Activated naive CD4-positive, alpha-beta T cell treated with anti-CD3 and anti-CD28 coated beads, Interleukin-2, amount 50 U/mL, for 72 hours (primary cell): ENCODE data around the gene ZNF747. TPM values are rescaled to one million over a fixed set of nuclear protein-coding genes. Genes with fewer than 3 reads are reported as not detected.
A peak's percentile ranks its signal among the peaks of the same experiment; 100 is the strongest.
"Not testable (repeated sequence)": the region's sequence is repeated elsewhere in the genome, so short reads cannot be mapped to it uniquely, and the experiment has no call there.

ENCODE experiments used
- ATAC-seq, 2 donors: fragments of 150-1000 bp; cut with Tn5 transposase; 2 replicates each; pipeline ENCODE4 v1.10.0; 2021; ENCODE audit warnings: mild to moderate bottlenecking in 2 of 2, moderate library complexity in 2 of 2
- DNase-seq, 2 donors: peaks; one replicate each; pipeline ENCODE4 v3.0.0; 2021 to 2022; ENCODE audit warnings: low spot score in 2 of 2
- H3K27ac Mint-ChIP-seq, 2 donors: one replicate each; pipeline ENCODE4 v1.8.0; 2022; ENCODE audit warnings: mild to moderate bottlenecking in 2 of 2, mixed read lengths in 2 of 2
- H3K36me3 Mint-ChIP-seq, 2 donors: one replicate each; pipeline ENCODE4 v1.8.0; 2022; ENCODE audit warnings: mixed read lengths in 2 of 2
- H3K9me3 Mint-ChIP-seq, 2 donors: one replicate each; pipeline ENCODE4 v1.8.0; 2022; ENCODE audit warnings: mixed read lengths in 2 of 2
- total RNA-seq, 2 donors: library from RNA; stranded (reverse); gene quantifications; one replicate each; pipeline ENCODE4 v1.2.3, GENCODE V29; 2022

Gene ZNF747
- total RNA-seq, 2 donors from 2014 or later: 4.5 to 8.2 TPM

GRCh38 chr16:30541502-30542329 lies 7.1 kb upstream of the ZNF747 start:
- no peak for DNase-seq
- H3K36me3 Mint-ChIP-seq: peaks cover 12 to 18% of the 10 kb centered on the region in 2 donors
- ATAC-seq: no peak
- H3K27ac Mint-ChIP-seq: no peak overlapping the region
- H3K9me3 Mint-ChIP-seq: no peaks in the 10 kb centered on the region

GRCh38 chr16:30540916-30541464 lies 6.3 kb upstream of the ZNF747 start:
- DNase-seq, H3K9me3 Mint-ChIP-seq, ATAC-seq, H3K27ac Mint-ChIP-seq: not testable (repeated sequence)
- peaks cover 19 to 25% of the 10 kb centered on the region in 2 donors for H3K36me3 Mint-ChIP-seq

- DNase-seq, H3K9me3 Mint-ChIP-seq, ATAC-seq: not testable (repeated sequence)
- Mint-ChIP-seq H3K27ac (peak overlapping the region in 1 of 2 donors; percentile 60), H3K36me3 (peaks cover 28 to 32% of the 10 kb centered on the region in 2 donors)
Measured at GRCh38 chr16:30539986-30540526, 5.4 kb upstream of the ZNF747 start.

- no peak for DNase-seq
- H3K27ac Mint-ChIP-seq: no peak overlapping the region
- peaks cover 32 to 35% of the 10 kb centered on the region in 2 donors for H3K36me3 Mint-ChIP-seq
- H3K9me3 Mint-ChIP-seq: no peaks in the 10 kb centered on the region
- ATAC-seq: no peak
Measured at GRCh38 chr16:30539000-30539964, 4.6 kb upstream of the ZNF747 start.

- not testable (repeated sequence) for H3K9me3 Mint-ChIP-seq, DNase-seq, ATAC-seq
- H3K36me3 Mint-ChIP-seq: peaks cover 35 to 36% of the 10 kb centered on the region in 2 donors
- H3K27ac Mint-ChIP-seq: peak overlapping the region; percentile 96 to 99
Measured at GRCh38 chr16:30536391-30537024, 1.9 kb upstream of the ZNF747 start.

- ATAC-seq (peak; percentile 70 to 76), DNase-seq (peak; percentile 63 to 77)
- Mint-ChIP-seq H3K9me3 (no peaks in the 10 kb centered on the region), H3K36me3 (peaks cover 35 to 36% of the 10 kb centered on the region in 2 donors), H3K27ac (peak overlapping the region; percentile 96 to 99)
Measured at GRCh38 chr16:30535777-30536190, 1.1 kb upstream of the ZNF747 start.

GRCh38 chr16:30535106-30535776 lies 583 bp upstream of the ZNF747 start:
- no peaks in the 10 kb centered on the region for H3K9me3 Mint-ChIP-seq
- peak overlapping the region; percentile 96 to 99 for H3K27ac Mint-ChIP-seq
- no peak for DNase-seq

GRCh38 chr16:30533748-30534367 lies 800 bp downstream of the ZNF747 start:
- ATAC-seq (peak; percentile 3 to 4), DNase-seq (no peak)
- peak overlapping the region; percentile 96 to 98 for H3K27ac Mint-ChIP-seq
- H3K9me3 Mint-ChIP-seq: no peaks in the 10 kb centered on the region
- peaks cover 35 to 36% of the 10 kb centered on the region in 2 donors for H3K36me3 Mint-ChIP-seq

More at GRCh38 chr16:30535106-30535776, 583 bp upstream of the ZNF747 start:
- peak; percentile 28 to 31 for ATAC-seq
- H3K36me3 Mint-ChIP-seq: peaks cover 35 to 36% of the 10 kb centered on the region in 2 donors

GRCh38 chr16:30533146-30533522 lies 1.5 kb downstream of the ZNF747 start:
- ATAC-seq (no peak), DNase-seq (no peak)
- peak overlapping the region; percentile 96 to 98 for H3K27ac Mint-ChIP-seq
- peaks cover 31 to 35% of the 10 kb centered on the region in 2 donors for H3K36me3 Mint-ChIP-seq
- H3K9me3 Mint-ChIP-seq: no peaks in the 10 kb centered on the region

GRCh38 chr16:30532285-30533145 lies 2.1 kb downstream of the ZNF747 start:
- Mint-ChIP-seq H3K36me3 (peaks cover 25 to 30% of the 10 kb centered on the region in 2 donors), H3K9me3 (no peaks in the 10 kb centered on the region), H3K27ac (peak overlapping the region; percentile 96 to 98)
- ATAC-seq (no peak), DNase-seq (no peak)

- ATAC-seq (no peak), DNase-seq (no peak)
- H3K9me3 Mint-ChIP-seq: no peaks in the 10 kb centered on the region
- peak overlapping the region; percentile 27 to 88 for H3K27ac Mint-ChIP-seq
- peaks cover 7 to 11% of the 10 kb centered on the region in 2 donors for H3K36me3 Mint-ChIP-seq
Measured at GRCh38 chr16:30530163-30531037, 4.3 kb downstream of the ZNF747 start.

- Mint-ChIP-seq H3K9me3 (no peaks in the 10 kb centered on the region), H3K36me3 (peaks cover 0 to 4% of the 10 kb centered on the region in 2 donors), H3K27ac (no peak overlapping the region)
- DNase-seq (no peak), ATAC-seq (no peak)
Measured at GRCh38 chr16:30528799-30529457, 5.7 kb downstream of the ZNF747 start.

- no peak for ATAC-seq
- Mint-ChIP-seq H3K27ac (peak overlapping the region; percentile 79 to 90), H3K9me3 (no peaks in the 10 kb centered on the region), H3K36me3 (no peaks in the 10 kb centered on the region)
- no peak for DNase-seq
Measured at GRCh38 chr16:30527635-30528178, 7.0 kb downstream of the ZNF747 start.
